HL-60 (cell line): ENCODE data around the gene PRELP.
A peak's percentile ranks its signal among the peaks of the same experiment; 100 is the strongest.

Source experiments
- DNase-seq, 2 experiments: peaks; one replicate each; pipeline ENCODE4 v3.0.0-alpha.2; 2010 to 2020; ENCODE audit warnings: low read depth in 1 of 2, low spot score in 1 of 2
- H3K27ac ChIP-seq: fragments of 250-450 bp; sonication (Bioruptor Pico); replicated peaks from 2 replicates; pipeline ENCODE4 v1.5.1; 2020; ENCODE audit warnings: mild to moderate bottlenecking, moderate library complexity
- H3K27me3 ChIP-seq: fragments of 250-450 bp; sonication (Bioruptor Pico); 2 replicates; pipeline ENCODE4 v1.5.1; 2021; ENCODE audit warnings: mild to moderate bottlenecking, moderate library complexity; ENCODE audit not compliant: insufficient read depth, poor library complexity, severe bottlenecking
- H3K4me3 ChIP-seq: replicated peaks from 2 replicates; pipeline ENCODE4 v1.5.1; 2011; ENCODE audit warnings: mild to moderate bottlenecking, control low read depth, low read length; ENCODE audit not compliant: insufficient read depth
- GABPA ChIP-seq: IDR thresholded peaks from 2 replicates; pipeline ENCODE4 v1.6.1; 2012; ENCODE audit warnings: low read depth
- POLR2AphosphoS5 ChIP-seq: IDR thresholded peaks from 2 replicates; pipeline ENCODE4 v1.6.1; 2012; ENCODE audit warnings: low read depth
- SPI1 ChIP-seq: IDR thresholded peaks from 2 replicates; pipeline ENCODE4 v1.6.1; 2012; ENCODE audit warnings: low read depth, mild to moderate bottlenecking, borderline replicate concordance
- TF ChIP-seq, protein P1 (sequence below): IDR thresholded peaks from one replicate; pipeline ENCODE4 v1.5.1; 2011; ENCODE audit warnings: low read length, control low read depth, inconsistent platforms; ENCODE audit not compliant: insufficient read depth
- TF ChIP-seq, protein P2 (sequence below): IDR thresholded peaks from 2 replicates; pipeline ENCODE4 v1.6.1; 2012; ENCODE audit warnings: low read depth; ENCODE audit not compliant: insufficient replicate concordance

PRELP gene

DNA sequence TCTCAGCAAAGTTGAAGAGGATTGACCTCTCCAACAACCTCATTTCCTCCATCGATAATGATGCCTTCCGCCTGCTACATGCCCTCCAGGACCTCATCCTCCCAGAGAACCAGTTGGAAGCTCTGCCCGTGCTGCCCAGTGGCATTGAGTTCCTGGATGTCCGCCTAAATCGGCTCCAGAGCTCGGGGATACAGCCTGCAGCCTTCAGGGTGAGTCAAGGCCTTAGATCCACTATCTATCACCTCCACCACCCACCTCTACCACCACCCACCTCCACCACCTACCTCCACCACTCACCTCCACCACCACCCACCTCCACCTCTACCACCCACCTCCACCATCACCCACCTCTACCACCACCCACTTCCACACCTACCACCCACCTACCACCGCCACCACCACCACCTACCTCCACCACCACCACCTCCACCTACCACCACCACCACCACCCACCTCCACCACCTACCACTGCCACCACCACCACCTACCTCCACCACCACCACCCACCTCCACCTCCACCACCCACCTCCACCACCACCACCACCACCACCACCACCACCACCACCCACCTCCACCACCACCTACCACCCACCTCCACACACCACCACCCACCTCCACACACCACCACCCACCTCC, 24.2 kb downstream of the PRELP start:
- Histone ChIP-seq H3K27ac (no peak overlapping the region), H3K27me3 (no peaks in the 10 kb centered on the region), H3K4me3 (no peak overlapping the region)
- TF ChIP-seq, protein P1, sequence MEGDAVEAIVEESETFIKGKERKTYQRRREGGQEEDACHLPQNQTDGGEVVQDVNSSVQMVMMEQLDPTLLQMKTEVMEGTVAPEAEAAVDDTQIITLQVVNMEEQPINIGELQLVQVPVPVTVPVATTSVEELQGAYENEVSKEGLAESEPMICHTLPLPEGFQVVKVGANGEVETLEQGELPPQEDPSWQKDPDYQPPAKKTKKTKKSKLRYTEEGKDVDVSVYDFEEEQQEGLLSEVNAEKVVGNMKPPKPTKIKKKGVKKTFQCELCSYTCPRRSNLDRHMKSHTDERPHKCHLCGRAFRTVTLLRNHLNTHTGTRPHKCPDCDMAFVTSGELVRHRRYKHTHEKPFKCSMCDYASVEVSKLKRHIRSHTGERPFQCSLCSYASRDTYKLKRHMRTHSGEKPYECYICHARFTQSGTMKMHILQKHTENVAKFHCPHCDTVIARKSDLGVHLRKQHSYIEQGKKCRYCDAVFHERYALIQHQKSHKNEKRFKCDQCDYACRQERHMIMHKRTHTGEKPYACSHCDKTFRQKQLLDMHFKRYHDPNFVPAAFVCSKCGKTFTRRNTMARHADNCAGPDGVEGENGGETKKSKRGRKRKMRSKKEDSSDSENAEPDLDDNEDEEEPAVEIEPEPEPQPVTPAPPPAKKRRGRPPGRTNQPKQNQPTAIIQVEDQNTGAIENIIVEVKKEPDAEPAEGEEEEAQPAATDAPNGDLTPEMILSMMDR: no peak
- TF ChIP-seq POLR2AphosphoS5 (no peak), GABPA (no peak), SPI1 (no peak)
- TF ChIP-seq, protein P2, sequence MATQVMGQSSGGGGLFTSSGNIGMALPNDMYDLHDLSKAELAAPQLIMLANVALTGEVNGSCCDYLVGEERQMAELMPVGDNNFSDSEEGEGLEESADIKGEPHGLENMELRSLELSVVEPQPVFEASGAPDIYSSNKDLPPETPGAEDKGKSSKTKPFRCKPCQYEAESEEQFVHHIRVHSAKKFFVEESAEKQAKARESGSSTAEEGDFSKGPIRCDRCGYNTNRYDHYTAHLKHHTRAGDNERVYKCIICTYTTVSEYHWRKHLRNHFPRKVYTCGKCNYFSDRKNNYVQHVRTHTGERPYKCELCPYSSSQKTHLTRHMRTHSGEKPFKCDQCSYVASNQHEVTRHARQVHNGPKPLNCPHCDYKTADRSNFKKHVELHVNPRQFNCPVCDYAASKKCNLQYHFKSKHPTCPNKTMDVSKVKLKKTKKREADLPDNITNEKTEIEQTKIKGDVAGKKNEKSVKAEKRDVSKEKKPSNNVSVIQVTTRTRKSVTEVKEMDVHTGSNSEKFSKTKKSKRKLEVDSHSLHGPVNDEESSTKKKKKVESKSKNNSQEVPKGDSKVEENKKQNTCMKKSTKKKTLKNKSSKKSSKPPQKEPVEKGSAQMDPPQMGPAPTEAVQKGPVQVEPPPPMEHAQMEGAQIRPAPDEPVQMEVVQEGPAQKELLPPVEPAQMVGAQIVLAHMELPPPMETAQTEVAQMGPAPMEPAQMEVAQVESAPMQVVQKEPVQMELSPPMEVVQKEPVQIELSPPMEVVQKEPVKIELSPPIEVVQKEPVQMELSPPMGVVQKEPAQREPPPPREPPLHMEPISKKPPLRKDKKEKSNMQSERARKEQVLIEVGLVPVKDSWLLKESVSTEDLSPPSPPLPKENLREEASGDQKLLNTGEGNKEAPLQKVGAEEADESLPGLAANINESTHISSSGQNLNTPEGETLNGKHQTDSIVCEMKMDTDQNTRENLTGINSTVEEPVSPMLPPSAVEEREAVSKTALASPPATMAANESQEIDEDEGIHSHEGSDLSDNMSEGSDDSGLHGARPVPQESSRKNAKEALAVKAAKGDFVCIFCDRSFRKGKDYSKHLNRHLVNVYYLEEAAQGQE: no peak
- no peak for DNase-seq

DNA sequence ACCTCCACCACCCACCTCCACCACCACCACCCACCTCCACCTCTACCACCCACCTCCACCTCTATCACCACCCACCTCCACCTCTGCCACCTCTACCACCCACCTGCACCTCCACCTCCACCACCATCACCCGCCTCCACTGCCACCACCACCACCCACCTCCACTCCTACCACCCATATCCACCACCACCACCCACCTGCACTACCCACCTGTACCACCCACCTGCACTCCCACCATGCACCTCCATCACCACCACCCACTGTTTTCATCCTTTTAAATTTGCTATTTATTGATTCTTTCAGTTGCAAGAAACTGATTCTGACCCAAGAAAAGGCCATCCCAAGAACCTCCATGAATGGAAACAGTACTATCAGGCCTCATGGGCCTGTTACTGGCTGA, 24.7 kb downstream of the PRELP start:
- H3K27me3 ChIP-seq: no peaks in the 10 kb centered on the region
- no peak overlapping the region for H3K27ac ChIP-seq
- DNase-seq: no peak
- no peak overlapping the region for H3K4me3 ChIP-seq
- no peak for TF ChIP-seq SPI1
- no peak for TF ChIP-seq GABPA
- TF ChIP-seq POLR2AphosphoS5: no peak

DNA sequence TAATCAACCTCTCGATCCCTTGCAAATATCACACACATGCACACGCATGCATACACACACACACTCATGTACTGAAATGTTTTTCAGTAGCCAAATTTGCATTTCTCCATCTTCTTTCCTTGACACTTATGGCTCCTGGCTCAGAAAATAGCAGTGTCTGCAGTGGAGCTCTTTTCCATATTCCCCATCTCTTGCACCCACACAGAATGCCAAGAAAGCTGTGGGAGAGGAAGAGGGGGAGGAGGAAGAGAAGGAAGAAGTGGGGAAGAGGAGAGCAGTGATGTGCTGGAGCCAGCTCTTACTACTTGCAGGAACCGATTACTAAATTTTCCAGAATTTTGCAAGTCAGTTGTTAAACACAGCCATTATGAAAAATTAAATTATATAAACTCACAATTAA, 28.2 kb downstream of the PRELP start:
- Histone ChIP-seq H3K27me3 (no peaks in the 10 kb centered on the region), H3K4me3 (no peak overlapping the region), H3K27ac (no peak overlapping the region)
- TF ChIP-seq, protein P1: no peak
- TF ChIP-seq GABPA (no peak), SPI1 (no peak), POLR2AphosphoS5 (no peak)
- TF ChIP-seq, protein P2: no peak
- DNase-seq: no peak

DNA sequence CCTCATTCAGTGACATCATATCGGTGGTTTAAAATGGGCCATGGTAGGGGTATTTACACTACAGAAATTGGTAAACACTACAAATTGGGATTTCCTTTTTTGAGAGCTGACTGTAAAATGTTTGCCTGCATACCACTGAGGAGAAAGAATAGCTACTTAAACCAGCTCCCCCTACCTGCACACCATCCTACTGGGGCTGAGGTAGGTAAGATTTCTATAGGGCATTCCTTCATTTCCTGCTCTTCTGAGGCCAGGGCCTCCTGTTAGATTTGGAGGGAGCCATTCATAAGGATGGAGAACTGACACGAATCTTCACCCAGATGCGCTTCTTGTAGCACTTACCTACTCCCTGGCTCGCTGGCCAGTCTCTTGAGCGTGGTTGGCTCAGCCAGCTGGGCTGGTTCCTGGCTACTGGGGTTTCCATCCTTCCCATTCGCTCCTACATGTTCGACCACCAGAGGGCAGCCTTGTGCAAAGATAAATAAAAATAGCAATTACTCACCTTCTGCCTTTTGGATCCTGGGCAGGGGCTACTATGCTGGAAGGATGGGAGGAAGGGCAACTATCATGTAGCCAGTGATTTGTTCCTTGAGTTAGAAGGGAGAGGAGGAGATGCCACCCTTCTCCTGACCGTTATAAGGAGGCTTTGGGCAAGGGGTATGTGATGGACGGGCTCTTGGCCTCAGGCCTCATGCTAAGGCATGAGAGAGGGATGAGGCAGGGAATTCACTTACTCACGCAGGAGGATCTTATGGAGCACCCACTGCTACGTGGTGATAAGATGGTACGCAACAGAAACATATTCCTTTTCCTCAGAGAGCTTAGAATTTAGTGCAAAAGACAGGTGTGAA, 29.0 kb downstream of the PRELP start:
- no peak for TF ChIP-seq POLR2AphosphoS5
- TF ChIP-seq, protein P1: peak; percentile 69
- H3K27me3 ChIP-seq: no peaks in the 10 kb centered on the region
- DNase-seq: peak; percentile 34 to 70
- H3K27ac ChIP-seq: no peak overlapping the region
- no peak overlapping the region for H3K4me3 ChIP-seq
